Measurements from ENCODE around the gene RPIA.
"Not testable (repeated sequence)": the region's sequence is repeated elsewhere in the genome, so short reads cannot be mapped to it uniquely, and the experiment has no call there.

RPIA gene

GRCh38 chr2:88770016-88770415 lies 78.5 kb downstream of the RPIA start:
- TF ChIP-seq CTCF (conservative IDR thresholded peaks at IDR 0.05; ENCODE audit: low read depth, low read length), result no peak
- DNase-seq (ENCODE audit: low read depth), result no peak
- H3K4me3 ChIP-seq (ENCODE audit: low read length), result no peak overlapping the region

GRCh38 chr2:88773233-88774028 lies 82.0 kb downstream of the RPIA start:
- H3K4me3 ChIP-seq (ENCODE audit: low read length); DNase-seq (ENCODE audit: low read depth): not testable (repeated sequence)

- not testable (repeated sequence) for DNase-seq (ENCODE audit: low read depth); H3K4me3 ChIP-seq (ENCODE audit: low read length)
Observed at GRCh38 chr2:88789213-88789612, 97.7 kb downstream of the RPIA start.

- DNase-seq (ENCODE audit: low read depth); H3K4me3 ChIP-seq (ENCODE audit: low read length): not testable (repeated sequence)
Observed at GRCh38 chr2:88795932-88796331, 104.5 kb downstream of the RPIA start.

- H3K4me3 ChIP-seq (ENCODE audit: low read length); DNase-seq (ENCODE audit: low read depth): not testable (repeated sequence)
Observed at GRCh38 chr2:88796523-88796922, 105.0 kb downstream of the RPIA start.

- not testable (repeated sequence) for DNase-seq (ENCODE audit: low read depth); H3K4me3 ChIP-seq (ENCODE audit: low read length)
Observed at GRCh38 chr2:88797164-88797563, 105.7 kb downstream of the RPIA start.
